Cerebellar cortex (tissue), 1 donor: ENCODE results near the gene SLC45A1.

Experiments
- DNase-seq: peaks from one replicate; pipeline ENCODE4 v3.0.0-alpha.2; 2015; ENCODE audit warnings: low spot score

Gene SLC45A1

GRCh38 chr1:8352886-8353785 is 35.2 kb downstream of the SLC45A1 start:
- no peak for DNase-seq

- peak; percentile 51 for DNase-seq
Observed at GRCh38 chr1:8354038-8354437, 36.1 kb downstream of the SLC45A1 start.

GRCh38 chr1:8355439-8356255 is 37.7 kb downstream of the SLC45A1 start:
- DNase-seq: no peak

GRCh38 chr1:8356256-8357209 is 38.6 kb downstream of the SLC45A1 start:
- DNase-seq: no peak

- no peak for DNase-seq
Observed at GRCh38 chr1:8357329-8358101, 39.6 kb downstream of the SLC45A1 start.

- no peak for DNase-seq
Observed at GRCh38 chr1:8358241-8358896, 40.5 kb downstream of the SLC45A1 start.

- no peak for DNase-seq
Observed at GRCh38 chr1:8358897-8359616, 41.1 kb downstream of the SLC45A1 start.

- no peak for DNase-seq
Observed at GRCh38 chr1:8359617-8360481, 41.9 kb downstream of the SLC45A1 start.

- DNase-seq: no peak
Observed at GRCh38 chr1:8360493-8361197, 42.7 kb downstream of the SLC45A1 start.

GRCh38 chr1:8361198-8361849 is 43.4 kb downstream of the SLC45A1 start:
- DNase-seq: no peak

- no peak for DNase-seq
Observed at GRCh38 chr1:8362701-8363101, 44.8 kb downstream of the SLC45A1 start.

- DNase-seq: no peak
Observed at GRCh38 chr1:8363186-8363766, 45.4 kb downstream of the SLC45A1 start.

- DNase-seq: no peak
Observed at GRCh38 chr1:8363767-8364301, 45.9 kb downstream of the SLC45A1 start.

GRCh38 chr1:8364528-8365442 is 46.9 kb downstream of the SLC45A1 start:
- no peak for DNase-seq

- no peak for DNase-seq
Observed at GRCh38 chr1:8365661-8366362, 47.9 kb downstream of the SLC45A1 start.
